ENCODE measurements around the gene XCL1. TPM values are rescaled to one million over a fixed set of nuclear protein-coding genes. Genes with fewer than 3 reads are reported as not detected.

Gene XCL1
- total RNA-seq, 2 experiments from 2014 or later: 106 to 114 TPM

- H3K4me3 Mint-ChIP-seq: no peak overlapping the region
- no peak for ATAC-seq
- ChIA-PET CTCF (no interaction called here), POLR2A (no interaction called here)
- H3K4me1 Mint-ChIP-seq (ENCODE audit: low read depth): no peaks in the 10 kb centered on the region
- no peak for TF ChIP-seq CTCF (IDR thresholded peaks at IDR 0.05)
- H3K9me3 Mint-ChIP-seq: no peaks in the 10 kb centered on the region
- no peak for DNase-seq
- no peaks in the 10 kb centered on the region for H3K36me3 Mint-ChIP-seq (ENCODE audit: low read depth)
- H3K27ac Mint-ChIP-seq: no peak overlapping the region
- intact Hi-C loops (cut with micrococcal nuclease): no loop called here
- H3K27me3 Mint-ChIP-seq: no peaks in the 10 kb centered on the region
Observed at GRCh38 chr1:168598125-168598524, 21.7 kb downstream of the XCL1 start.

- CTCF ChIA-PET: interaction anchor here (2.0 kb wide), 1 partner anchor 159 kb away, joined by 6 read pairs; no protein-coding TSS in a partner anchor
- H3K27me3 Mint-ChIP-seq: no peaks in the 10 kb centered on the region
Observed at GRCh38 chr1:168598892-168599291, 22.5 kb downstream of the XCL1 start.

GRCh38 chr1:168599641-168600040 lies 23.2 kb downstream of the XCL1 start:
- no peak overlapping the region for H3K4me3 Mint-ChIP-seq
- no peak for DNase-seq
- no peaks in the 10 kb centered on the region for H3K27me3 Mint-ChIP-seq
- no peaks in the 10 kb centered on the region for H3K9me3 Mint-ChIP-seq
- POLR2A ChIA-PET: no interaction called here
- intact Hi-C loops (cut with micrococcal nuclease): loop anchor here (10.0 kb wide), 2 partner anchors 745 to 945 kb away; no protein-coding TSS in a partner anchor
- ATAC-seq: no peak
- CTCF ChIA-PET: interaction anchor here (0.6 to 6.1 kb wide), 4 partner anchors 9 to 592 kb away, joined by 3 to 28 read pairs (median 4); no protein-coding TSS in a partner anchor
- no peak for TF ChIP-seq CTCF (IDR thresholded peaks at IDR 0.05)
- H3K27ac Mint-ChIP-seq: no peak overlapping the region
- no peaks in the 10 kb centered on the region for H3K4me1 Mint-ChIP-seq (ENCODE audit: low read depth)
- H3K36me3 Mint-ChIP-seq (ENCODE audit: low read depth): no peaks in the 10 kb centered on the region

More at GRCh38 chr1:168598892-168599291, 22.5 kb downstream of the XCL1 start:
- POLR2A ChIA-PET: no interaction called here
- no peak for TF ChIP-seq CTCF (IDR thresholded peaks at IDR 0.05)
- H3K27ac Mint-ChIP-seq: no peak overlapping the region
- intact Hi-C loops (cut with micrococcal nuclease): no loop called here
- no peak overlapping the region for H3K4me3 Mint-ChIP-seq
- no peaks in the 10 kb centered on the region for H3K36me3 Mint-ChIP-seq (ENCODE audit: low read depth)
- ATAC-seq (no peak), DNase-seq (no peak)
- H3K9me3 Mint-ChIP-seq: no peaks in the 10 kb centered on the region
- no peaks in the 10 kb centered on the region for H3K4me1 Mint-ChIP-seq (ENCODE audit: low read depth)

- no peaks in the 10 kb centered on the region for H3K4me1 Mint-ChIP-seq (ENCODE audit: low read depth)
- POLR2A ChIA-PET: interaction anchor here (0.7 to 1.1 kb wide), 2 partner anchors 17 to 188 kb away, joined by 3 read pairs; no protein-coding TSS in a partner anchor
- CTCF ChIA-PET: interaction anchor here (0.7 to 6.1 kb wide), 8 partner anchors 11 to 751 kb away, joined by 3 to 53 read pairs (median 4); no protein-coding TSS in a partner anchor
Observed at GRCh38 chr1:168601051-168601450, 24.6 kb downstream of the XCL1 start.

More at GRCh38 chr1:168601051-168601450, 24.6 kb downstream of the XCL1 start:
- Mint-ChIP-seq H3K4me3 (no peak overlapping the region), H3K27me3 (no peaks in the 10 kb centered on the region), H3K27ac (no peak overlapping the region), H3K9me3 (no peaks in the 10 kb centered on the region), H3K36me3 (ENCODE audit: low read depth) (no peaks in the 10 kb centered on the region)
- DNase-seq: no peak
- no peak for ATAC-seq
- intact Hi-C loops (cut with micrococcal nuclease): loop anchor here (10.0 kb wide), 2 partner anchors 744 to 944 kb away; no protein-coding TSS in a partner anchor
- TF ChIP-seq CTCF (IDR thresholded peaks at IDR 0.05): no peak
